ENCODE results near the gene ACTN4. TPM values are rescaled to one million over a fixed set of nuclear protein-coding genes. Genes with fewer than 3 reads are reported as not detected.

ACTN4 gene
- total RNA-seq, 4 donors from 2014 or later, result 259 to 844 (median 429) TPM

- TF ChIP-seq POLR2A (IDR thresholded peaks at IDR 0.05) (no peak), CTCF (IDR thresholded peaks at IDR 0.05) (no peak)
- no peaks in the 10 kb centered on the region for H3K9me3 ChIP-seq
- DNase-seq, result no peak
- H3K36me3 ChIP-seq, result no peaks in the 10 kb centered on the region
- no peaks in the 10 kb centered on the region for H3K27me3 ChIP-seq
- intact Hi-C loops (cut with DNase I; ENCODE audit: low total_unique reads), result no loop called here
- peaks cover 21 to 35% of the 10 kb centered on the region in 2 donors for H3K4me1 ChIP-seq
- peak overlapping the region; percentile 95 to 100 for H3K27ac ChIP-seq
- H3K4me3 ChIP-seq, result no peak overlapping the region
These were observed 39.1 kb downstream of the ACTN4 start for GRCh38 chr19:38686530-38686888.

GRCh38 chr19:38687837-38688378 lies 40.5 kb downstream of the ACTN4 start:
- Histone ChIP-seq H3K36me3 (no peaks in the 10 kb centered on the region), H3K4me1 (peaks cover 23 to 40% of the 10 kb centered on the region in 2 donors), H3K27me3 (no peaks in the 10 kb centered on the region), H3K4me3 (no peak overlapping the region), H3K9me3 (no peaks in the 10 kb centered on the region), H3K27ac (peak overlapping the region; percentile 95 to 100)
- intact Hi-C loops (cut with DNase I; ENCODE audit: low total_unique reads), result no loop called here
- DNase-seq, result no peak
- TF ChIP-seq CTCF (IDR thresholded peaks at IDR 0.05) (no peak), POLR2A (IDR thresholded peaks at IDR 0.05) (no peak)

- Histone ChIP-seq H3K9me3 (no peaks in the 10 kb centered on the region), H3K27ac (peak overlapping the region; percentile 95 to 100), H3K4me3 (no peak overlapping the region), H3K27me3 (no peaks in the 10 kb centered on the region), H3K36me3 (no peaks in the 10 kb centered on the region), H3K4me1 (peaks cover 10 to 23% of the 10 kb centered on the region in 2 donors)
- no peak for DNase-seq
- intact Hi-C loops (cut with DNase I; ENCODE audit: low total_unique reads), result loop anchor here (5.0 kb wide), 1 partner anchor 38 kb away; no protein-coding TSS in a partner anchor
- TF ChIP-seq CTCF (IDR thresholded peaks at IDR 0.05) (no peak), POLR2A (IDR thresholded peaks at IDR 0.05) (no peak)
These were observed 42.7 kb downstream of the ACTN4 start for GRCh38 chr19:38690146-38690545.

- intact Hi-C loops (cut with DNase I; ENCODE audit: low total_unique reads), result loop anchor here (5.0 kb wide), 1 partner anchor 39 kb away; no protein-coding TSS in a partner anchor
- Histone ChIP-seq H3K27me3 (no peaks in the 10 kb centered on the region), H3K4me3 (no peak overlapping the region)
These were observed 43.4 kb downstream of the ACTN4 start for GRCh38 chr19:38690832-38691231.

More at GRCh38 chr19:38690832-38691231, 43.4 kb downstream of the ACTN4 start:
- TF ChIP-seq CTCF (IDR thresholded peaks at IDR 0.05), result no peak
- TF ChIP-seq POLR2A (IDR thresholded peaks at IDR 0.05), result no peak
- no peaks in the 10 kb centered on the region for H3K36me3 ChIP-seq
- H3K4me1 ChIP-seq, result peaks cover 4 to 19% of the 10 kb centered on the region in 2 donors
- DNase-seq, result no peak
- no peaks in the 10 kb centered on the region for H3K9me3 ChIP-seq
- H3K27ac ChIP-seq, result peak overlapping the region; percentile 95 to 100
